Embryonic facial prominence (tissue), 1 donor: ENCODE measurements around the gene MGAT4A.

Experiments used
- DNase-seq: peaks from one replicate; pipeline ENCODE4 v3.0.0-alpha.2; 2016; ENCODE audit errors: extremely low spot score

MGAT4A gene

DNA sequence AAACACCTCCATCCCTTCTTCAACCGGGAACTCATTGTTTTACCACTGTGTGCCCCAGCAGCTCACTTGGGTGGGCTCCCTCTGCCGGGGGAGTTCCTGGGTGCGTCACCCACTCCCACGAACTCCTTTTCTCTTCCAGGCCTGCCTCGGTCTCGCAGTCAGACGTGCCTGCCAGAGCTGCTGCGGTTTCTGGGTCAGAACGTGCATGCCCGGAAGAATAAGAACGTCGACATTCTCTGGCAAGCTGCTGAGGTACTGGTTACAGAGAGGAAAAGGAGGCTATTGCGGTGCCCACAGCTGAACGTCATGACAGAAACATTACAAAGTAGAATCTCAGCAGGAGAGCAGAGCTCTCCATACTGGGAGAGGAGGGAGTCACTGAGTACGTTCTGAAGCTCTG lies 158.3 kb downstream of the MGAT4A start:
- DNase-seq = no peak

DNA sequence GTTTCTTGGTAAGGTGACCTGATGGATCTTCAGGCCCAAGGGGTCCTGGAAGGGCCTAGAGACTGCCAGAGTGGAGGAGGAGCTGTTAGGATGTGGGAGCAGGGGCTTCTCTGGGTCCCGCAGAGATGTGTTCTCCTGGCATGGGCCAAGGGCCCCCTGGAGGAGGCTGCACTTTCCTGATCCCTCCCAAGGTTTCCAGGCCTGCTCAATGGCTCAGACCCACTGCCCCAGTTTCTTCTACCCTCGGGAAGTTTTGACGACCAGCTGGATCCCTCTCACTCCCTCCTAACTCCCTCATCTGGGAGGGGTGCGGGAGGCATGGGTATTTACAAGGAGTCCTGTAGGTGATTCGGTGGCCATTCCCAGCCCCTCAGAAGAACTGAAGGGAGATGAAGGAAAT lies 158.7 kb downstream of the MGAT4A start:
- no peak for DNase-seq

DNA sequence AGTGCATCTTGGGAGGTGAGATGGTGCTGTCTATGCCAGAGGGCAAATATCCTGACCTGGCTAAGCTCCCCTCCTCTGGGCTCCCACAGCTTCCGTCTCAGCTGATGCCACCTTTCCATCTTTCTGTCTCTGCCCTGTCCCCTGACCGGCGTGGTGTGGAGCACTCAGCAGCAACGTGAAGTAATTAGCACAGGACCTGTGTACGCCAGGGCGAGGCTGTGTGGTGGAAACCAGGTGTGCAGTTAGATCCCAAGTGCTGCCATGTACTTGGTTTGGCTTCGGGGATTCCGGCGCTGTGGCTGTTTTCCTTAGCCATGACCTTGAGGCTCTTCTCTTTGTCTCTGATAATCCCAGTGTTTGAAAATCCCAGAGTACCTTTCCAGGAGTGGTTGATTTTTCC lies 159.1 kb downstream of the MGAT4A start:
- DNase-seq = no peak

DNA sequence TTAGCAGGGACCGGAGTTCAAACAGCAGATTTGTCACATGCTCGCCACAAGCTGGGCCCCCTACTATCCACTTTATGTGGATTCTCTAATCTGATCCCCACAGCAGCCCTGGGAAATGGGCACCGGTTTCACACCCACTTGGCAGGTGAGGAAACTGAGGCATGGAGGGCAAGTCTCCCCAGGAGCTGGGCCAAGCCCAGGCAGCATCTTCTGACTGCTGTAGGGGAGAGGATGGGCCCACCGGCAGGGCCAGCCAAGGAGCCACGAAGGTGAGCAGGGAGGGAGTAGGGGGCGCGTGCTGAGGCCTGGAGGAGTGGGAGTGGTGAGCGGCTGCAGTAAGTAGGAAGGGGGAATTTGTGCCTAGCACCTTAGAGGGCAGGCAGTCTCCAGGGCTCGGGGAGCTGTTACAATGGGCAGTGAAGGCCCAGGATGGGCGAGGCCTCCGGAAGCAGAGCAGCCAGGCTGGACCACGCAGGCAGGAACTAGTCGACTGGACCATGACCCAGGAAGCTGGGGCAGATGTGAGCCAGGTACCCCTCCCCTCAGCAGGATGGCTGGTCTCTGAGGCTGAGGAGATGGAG lies 159.7 kb downstream of the MGAT4A start:
- no peak for DNase-seq

DNA sequence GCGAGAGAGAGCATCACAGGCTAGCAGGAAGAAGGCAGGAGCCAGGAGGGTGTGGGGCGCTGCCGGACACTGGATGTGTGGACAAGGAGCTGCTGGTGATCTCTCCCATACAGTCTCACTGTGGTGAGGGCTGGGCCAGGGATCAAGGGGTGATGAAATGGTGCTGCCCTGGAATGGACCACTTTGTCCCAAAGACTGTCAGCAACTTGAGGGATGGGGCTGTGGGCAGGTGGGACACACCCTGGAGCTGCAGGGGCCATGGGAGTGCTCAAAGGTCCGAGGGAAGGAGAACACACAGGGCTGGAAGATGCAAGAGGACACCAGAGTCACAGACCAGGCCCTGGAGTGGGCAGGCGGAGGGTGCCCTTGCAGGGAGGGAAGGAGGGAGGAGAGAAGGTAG lies 160.6 kb downstream of the MGAT4A start:
- no peak for DNase-seq

DNA sequence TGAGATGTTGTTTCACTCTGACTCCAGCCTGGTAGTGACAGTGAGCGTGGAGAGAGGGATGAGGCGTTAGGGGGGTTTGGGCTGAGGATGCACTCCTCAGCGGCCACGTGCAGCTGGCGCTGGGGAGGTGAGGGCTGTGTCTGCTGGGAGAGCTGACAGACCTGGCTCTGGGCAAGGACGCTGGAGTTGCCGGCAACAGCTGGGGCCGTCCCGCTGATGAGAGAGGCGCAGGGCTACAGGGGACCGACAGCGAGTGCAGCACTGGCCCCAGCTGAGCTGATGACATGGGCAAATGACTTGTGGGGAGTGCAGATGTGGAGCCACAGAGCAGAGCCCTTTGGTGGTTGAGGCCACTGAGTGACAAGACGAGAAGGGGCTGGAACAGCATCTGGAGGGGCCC lies 161.0 kb downstream of the MGAT4A start:
- DNase-seq = no peak

DNA sequence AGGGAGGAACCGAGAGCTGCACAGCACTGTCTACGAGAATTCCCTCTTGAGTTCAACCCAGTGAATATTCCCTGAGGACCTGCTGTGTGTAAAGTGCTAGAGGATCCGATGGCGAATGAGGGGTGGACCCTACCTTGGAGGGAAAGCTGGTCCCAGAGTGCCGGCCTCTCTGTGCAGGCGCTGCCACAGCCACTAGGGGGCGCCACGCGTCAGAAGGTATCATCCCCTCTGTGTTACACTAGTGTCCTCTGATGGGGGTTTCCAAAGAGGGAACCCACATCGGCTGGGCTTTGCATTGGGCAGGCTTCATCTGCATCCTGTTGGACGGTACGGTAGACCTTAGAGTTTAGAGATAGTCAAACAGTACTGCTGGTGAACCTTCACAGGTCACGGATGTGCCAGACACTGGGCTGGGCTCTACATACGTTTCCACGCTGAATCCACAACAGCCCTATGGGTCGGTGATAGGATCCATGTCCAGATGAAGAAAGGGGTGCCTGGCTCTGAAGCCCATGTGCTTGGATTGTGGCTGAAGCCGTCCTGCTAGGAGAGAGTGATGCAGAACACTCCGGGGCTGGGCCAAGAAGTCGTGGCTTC lies 161.6 kb downstream of the MGAT4A start:
- no peak for DNase-seq
